Vagina (tissue), 2 donors: ENCODE measurements around the gene GRIK4.

Source experiments
- CTCF ChIP-seq, 3 experiments: fragments of 450-650 bp in 2 of 3; fragments of 200-600 bp in 1 of 3; sonication (generic) in 1 of 3; IDR thresholded peaks; one replicate each; pipeline ENCODE4 v1.5.1; 2017 to 2019; ENCODE audit warnings: antibody characterized with exemption in 3 of 3, mild to moderate bottlenecking in 2 of 3, moderate library complexity in 2 of 3
- POLR2A ChIP-seq, 2 donors: fragments of 450-650 bp; IDR thresholded peaks; one replicate each; pipeline ENCODE4 v1.6.1; 2017; ENCODE audit warnings: antibody characterized with exemption in 2 of 2, mild to moderate bottlenecking in 2 of 2, moderate library complexity in 2 of 2

GRCh38 chr11:120704256-120704750 is 192.8 kb downstream of the GRIK4 start:
- TF ChIP-seq CTCF (IDR thresholded peaks at IDR 0.05) (no peak), POLR2A (IDR thresholded peaks at IDR 0.05) (no peak)
